ENCODE data around the gene ABCA2.
"Not testable (repeated sequence)": the region's sequence is repeated elsewhere in the genome, so short reads cannot be mapped to it uniquely, and the experiment has no call there.

The ABCA2 gene

DNA sequence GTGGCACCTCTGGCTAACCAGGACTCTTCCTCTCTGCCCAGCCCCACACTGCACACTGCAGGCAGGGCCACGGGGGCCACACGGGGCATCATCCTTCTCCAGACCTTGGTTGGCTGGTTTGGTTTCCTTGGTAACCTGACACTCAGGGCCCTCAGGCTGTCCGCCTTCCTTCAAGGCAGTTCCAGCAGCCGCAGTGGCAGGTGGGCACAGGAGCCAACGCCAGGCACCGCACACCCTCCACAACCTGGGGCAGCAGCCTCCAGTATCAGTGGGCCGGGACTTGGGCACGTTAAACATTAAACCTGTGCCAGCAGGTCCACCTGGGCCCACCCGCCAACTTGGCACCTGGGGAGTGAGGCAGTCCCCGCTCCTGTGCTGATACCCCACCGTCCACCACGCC is 16.0 kb upstream of the ABCA2 start:
- peak; percentile 41 for DNase-seq

DNA sequence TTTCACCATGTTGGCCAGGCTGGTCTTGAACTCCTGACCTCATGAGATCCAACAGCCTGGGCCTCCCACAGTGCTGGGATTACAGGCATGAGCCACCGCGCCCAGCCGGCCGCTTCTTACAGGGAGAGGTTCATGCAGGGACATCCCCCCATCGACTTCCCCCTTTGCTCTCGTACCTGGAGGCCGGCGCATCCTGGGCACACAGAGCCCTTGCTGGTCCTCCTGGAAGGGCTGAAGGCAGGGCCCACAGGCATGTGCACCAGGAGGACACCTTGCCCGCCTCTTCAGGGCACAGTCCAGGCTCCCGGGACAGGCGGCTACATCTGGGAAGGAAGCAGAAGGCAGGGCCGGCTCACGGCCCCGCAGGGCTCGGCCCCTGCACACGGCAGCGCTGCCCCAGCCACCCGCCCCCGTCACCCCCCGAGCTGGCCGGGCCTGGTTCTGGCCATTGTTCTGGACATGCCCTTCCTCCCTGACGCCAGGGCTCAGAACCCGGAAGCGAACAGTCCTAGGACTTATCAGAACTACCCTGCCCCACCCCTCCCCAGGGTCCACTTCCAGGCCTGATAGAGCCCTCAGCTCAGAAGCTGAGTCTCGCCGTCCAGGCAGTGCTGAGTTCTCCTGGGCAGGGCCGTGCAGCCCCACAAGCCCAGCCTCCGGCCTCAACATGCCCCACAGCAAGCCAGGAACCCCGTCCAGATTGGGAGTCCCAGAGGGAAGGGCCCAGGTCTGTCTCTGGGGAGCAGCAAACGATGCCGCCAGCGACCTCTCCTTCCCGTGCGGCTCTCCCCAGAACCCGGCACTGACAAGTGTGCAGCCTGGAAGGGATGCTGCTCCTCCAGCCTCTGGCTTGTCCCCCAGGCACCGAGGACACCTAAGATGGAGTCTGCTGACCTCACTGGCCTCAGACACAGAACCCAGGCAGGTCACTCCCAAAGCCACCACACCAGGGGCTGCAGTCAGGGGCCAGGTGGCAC is 15.0 kb upstream of the ABCA2 start:
- DNase-seq: no peak

DNA sequence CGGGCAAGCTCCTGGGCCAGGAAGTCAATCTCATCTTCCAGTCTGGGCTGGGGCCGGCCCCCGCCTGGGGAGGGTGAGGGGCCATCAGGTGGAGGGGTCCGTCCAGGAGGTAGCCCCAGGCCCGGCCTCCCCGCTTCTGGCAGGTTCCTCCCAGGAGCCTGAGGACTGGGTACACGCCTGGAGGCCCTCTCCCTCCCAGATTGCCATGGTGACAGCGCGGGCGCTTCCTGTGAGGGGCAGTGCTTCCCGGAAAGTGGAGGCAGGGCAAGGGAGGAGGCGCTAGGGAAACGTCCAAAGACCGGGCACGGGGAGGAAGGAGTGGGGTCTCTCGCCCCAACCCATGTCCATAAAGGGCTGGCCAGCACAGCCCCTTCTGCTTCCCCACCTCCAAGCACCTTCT is 13.1 kb upstream of the ABCA2 start:
- no peak for DNase-seq

DNA sequence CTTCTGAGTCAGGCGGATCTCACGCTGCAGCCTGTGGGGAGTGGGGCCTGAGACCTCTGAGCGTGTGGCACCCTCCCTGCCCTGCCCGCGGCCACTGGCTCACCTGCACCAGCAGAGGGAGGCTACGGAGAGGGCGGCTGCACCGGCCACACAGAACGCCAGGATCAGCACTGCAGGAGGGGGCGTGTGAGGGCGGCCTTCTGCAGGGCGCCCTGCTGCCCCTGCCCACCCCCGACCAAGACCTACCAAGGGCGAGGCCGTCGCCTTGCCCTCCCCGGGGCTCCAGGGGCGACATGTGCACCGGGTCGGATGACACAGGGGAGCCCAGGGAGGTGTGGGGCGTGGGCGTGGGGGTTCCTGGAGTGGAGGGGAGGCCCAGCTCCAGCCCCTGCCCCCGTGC is 12.5 kb upstream of the ABCA2 start:
- no peak for DNase-seq

DNA sequence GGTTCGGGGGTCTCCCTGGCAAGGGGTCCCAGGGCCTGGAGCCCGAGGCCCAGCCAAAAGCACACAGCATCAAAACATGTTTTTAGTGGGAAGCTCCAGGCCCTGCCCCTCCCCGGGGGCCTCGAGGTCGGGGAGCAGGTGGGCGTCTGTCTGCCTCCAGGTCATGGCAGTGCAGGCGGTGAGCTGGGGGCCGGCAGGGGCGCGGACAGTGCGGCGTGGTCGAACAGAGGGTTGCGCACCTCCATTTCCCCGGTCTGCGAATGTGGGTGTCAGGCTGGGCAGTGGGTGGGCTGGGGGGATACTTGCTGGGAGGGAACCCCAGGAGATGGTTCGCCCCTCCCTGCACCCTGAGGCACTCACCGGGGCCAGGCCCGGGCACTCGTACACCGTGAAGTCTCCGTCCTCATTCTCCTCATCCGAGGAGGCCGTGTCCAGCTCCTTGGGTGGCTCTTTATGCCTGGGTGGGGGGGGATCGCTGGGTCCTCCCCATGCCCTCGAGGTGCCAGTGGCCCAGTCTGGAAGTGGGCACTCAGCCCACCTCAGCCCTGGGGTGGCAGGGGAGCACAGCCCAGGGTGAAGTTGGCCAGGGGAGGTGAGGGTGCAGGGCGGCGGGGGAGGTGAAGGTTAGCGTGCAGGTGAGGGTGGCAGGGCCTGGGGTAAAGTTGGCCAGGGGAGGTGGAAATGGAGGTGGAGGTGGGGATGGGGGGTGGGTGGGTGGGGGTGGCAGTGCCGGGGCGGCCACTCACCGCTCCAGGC is 11.8 kb upstream of the ABCA2 start:
- DNase-seq: no peak

DNA sequence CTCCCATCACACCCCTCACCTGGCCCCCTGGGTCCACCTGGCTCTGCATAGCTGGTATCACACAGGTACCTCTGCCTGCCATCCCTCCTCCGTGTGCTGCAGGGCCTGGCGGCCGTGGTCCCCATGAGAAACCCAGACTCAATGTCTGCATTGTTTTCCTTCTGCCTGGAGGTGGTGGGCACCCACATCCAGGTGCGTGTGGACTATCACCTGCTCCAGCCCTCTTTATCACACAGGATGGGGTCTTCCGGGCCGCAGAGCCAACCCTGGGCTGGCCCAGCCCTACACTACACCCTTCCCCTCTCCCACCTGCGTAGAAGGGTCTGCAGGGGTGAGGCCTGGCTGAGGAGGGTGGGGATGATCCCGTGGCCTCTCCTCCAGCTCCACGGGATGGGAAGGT is 10.9 kb upstream of the ABCA2 start:
- no peak for DNase-seq

DNA sequence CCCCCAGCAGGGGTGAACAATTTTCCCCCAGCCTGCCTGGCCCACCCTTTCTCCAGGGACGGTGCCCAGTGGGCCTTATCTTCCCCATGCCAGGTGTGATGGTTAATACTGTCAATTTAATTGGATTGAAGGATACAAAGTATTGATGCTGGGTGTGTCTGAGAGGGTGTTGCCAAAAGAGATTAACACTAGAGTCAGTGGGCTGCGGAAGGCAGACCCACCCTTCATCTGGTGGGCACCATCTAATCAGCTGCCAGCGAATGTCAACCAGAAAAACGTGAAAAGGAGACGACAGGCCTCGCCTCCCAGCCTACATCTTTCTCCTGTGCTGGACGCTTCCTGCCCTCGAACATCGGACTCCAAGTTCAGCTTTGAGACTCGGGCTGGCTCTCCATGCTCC is 9.4 kb upstream of the ABCA2 start:
- no peak for DNase-seq

DNA sequence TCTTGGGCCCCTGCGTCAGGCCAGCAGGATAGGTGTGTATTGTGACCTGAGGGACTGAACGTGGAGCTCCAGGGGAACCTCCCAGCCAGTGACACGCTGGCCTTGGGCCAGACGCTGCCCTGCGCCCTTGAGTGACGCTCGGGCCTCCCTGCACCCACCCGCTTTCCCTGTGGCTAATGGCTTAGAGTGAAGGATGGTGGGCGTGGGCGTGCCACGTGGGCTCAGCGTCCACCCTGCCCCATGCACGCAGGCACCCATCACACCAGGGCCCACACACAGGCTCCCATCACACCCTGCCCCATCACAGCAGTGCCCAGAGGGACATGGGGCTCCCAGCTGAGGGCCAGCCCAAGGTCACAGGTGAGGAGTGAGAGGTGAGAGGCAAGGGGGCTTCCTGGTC is 9.0 kb upstream of the ABCA2 start:
- no peak for DNase-seq

DNA sequence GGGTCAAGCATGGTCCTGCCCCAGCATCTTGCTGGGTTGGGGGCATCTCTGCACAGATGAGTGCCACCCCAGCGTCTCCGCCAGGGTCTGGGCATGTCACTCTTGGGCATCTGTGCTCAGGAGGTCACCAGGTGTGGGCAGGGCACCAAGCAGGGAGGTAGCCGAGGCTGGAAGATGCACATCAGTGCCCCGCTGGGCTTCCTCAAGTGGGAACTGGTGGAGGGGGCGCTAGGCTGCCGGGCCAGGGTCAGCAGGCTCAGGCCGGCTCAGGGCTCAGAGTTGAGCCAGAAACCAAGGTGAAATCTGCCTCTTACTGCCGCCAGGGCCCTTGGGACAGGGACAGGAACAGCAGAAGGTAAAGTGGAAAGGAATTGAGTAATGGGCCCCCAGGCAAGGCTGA is 7.9 kb upstream of the ABCA2 start:
- no peak for DNase-seq

DNA sequence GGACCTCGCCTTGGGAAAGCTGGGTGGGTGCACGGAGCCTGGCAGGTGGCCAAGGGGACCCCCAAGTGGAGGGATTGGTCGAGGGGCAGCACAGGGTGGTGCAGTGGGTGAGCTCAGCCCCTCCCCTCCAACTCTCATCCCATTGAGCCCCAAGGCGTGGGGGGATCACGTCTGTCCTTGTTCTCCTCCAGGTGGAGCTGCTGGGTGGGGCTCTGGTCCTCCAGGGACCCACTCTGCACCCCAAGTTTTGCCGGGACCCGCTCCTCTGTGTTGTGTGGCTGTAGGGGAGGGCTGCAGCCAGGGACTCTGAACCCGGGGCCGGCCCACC is 7.4 kb upstream of the ABCA2 start:
- no peak for DNase-seq

DNA sequence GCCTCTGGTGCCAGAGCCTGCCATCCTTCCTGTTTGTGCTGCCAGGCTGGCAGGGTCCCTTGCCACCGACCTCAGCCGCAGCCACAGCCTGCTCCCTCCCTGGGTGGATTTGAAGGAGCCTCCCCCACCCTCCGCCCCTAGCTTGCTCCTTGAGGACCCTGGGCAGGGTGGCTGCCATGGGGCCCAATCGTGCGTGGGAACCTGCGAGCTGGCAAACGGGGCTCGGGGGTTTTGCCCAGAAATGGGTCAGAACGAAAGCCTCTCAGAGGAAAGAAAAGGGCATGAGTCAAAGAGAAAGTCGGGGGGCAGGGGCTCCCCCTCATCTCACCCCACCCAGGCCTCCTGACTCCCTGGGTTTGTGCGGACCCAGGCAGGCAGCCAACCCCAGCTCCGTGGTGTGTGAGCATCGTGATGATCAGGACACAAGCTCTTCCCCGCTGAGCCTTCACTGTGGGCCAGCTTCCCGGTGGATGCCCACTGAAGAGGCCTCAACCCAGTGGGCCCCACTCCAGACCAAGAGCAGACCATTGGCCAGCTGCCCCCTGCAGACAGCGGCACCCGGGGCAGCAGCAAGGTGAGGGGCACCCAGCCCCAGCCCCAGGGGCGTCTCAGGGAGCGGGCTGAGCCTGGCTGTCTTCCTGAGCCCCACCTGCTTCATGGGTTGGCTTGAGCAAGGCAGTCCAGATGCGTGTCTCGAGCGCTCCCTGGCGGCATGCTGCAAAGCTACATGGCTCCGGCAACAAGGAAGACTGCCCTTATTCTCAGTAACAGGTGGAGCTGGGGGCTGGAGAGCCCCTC is 6.9 kb upstream of the ABCA2 start:
- DNase-seq: peak; percentile 70

DNA sequence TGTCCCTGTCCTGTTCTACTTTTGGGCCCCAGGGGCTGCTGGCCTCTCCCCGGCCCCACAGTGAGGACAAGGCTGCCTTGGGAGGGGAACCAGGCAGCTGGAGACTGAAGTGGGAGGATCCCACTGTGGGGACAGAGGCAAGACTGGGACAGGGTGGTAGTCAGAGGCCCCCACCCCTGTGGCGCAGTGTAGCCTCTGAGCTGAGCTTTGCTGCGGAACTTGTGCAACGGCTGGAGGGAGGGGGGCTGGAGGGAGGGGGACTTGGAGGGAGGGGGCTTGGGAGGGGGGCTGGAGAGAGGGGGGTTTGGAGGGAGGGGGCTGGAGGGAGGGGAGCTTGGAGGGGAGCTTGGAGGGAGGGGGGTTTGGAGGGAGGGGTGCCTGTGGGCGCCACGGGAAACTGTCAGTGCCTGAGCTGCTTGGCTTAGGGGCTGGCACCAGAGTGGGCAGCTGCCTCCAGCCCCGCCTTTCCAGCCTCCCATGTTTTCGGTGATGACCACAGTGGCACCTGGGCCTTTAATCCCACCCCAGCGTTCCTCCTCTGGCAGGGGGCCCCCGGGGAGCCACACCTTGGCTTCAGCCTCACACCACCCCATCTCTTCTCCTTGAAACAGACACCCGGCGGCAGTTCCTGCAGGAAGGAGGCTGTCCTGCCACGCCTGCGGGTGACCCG is 6.1 kb upstream of the ABCA2 start:
- no peak for DNase-seq

DNA sequence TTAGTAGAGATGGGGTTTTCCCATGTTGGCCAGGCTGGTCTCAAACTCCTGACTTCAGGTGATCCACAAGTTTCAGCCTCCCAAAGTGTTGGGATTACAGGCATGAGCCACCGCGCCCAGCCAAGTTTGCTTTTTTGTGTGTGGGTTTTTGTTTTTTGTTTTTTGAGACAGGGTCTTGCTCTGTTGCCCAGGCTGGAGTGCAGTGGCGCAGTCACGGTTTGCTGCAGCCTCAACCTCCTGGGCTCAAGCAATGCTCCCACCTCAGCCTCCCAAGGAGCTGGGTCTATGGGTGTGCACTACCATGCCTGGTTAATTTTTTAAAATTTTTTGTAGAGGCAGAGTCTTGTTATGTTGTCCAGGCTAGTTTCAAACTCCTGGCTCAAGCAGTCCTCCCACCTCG is 5.4 kb upstream of the ABCA2 start:
- DNase-seq: not testable (repeated sequence)

DNA sequence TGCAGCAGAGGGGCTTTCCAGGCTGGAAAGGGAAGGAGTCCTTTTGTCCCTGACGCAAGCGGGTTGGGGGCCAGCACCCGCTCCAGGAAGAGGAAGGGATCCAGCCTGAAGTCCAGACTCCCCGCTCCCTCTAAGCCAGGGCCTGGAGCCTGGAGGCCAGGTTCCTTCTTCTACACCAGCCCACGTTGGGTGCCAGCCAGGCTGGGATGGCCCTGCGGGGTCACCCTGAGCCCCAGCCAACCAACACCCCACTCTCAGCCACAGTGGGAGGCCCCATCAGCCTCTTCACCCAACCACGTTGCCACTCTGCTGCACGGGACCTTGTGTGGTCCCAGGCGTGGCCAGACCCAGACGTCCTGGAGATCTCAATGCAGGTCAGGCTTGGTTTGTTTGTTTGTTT is 4.8 kb upstream of the ABCA2 start:
- DNase-seq: no peak

DNA sequence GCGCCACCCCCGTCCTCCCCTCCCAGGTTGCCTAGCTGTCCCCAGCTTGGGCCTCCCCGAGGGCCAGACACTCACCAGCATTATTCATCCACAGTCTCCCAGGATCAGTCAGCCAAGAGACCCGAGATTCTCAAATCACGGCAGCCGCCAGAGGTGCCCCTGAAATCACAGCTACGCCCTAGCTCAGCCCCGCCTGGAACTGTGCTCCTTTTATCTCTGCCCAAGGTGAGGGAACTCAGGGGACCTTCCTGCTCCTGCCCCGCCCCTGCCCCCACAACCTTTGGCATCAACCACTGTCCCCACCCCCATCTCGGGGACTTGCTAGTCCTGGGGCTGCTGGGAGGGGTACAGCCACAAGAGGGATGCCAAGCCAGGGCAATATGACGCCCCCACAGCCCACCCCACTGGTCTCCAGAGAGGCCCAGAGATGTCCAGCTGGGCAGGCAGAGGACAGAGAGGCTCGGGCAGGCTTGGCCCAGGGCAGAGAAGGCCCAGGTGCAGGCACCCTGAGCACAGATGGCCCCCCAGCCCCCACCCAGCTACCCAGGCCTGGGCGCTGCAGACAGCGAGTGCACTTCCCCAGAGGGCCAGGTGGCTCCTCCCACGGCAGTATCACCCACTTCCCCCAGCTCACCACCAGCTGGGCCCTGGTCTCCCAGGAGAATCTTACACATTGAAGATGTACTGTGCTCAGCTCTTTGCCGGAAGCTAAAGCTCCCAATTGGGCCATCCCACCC is 4.0 kb upstream of the ABCA2 start, which contains the start of gene FUT7:
Gene FUT7 (minus strand): TSS at position 185 of the 737 bp plus-strand sequence. CDS start 97 bp downstream, at position 88.
- DNase-seq: no peak

DNA sequence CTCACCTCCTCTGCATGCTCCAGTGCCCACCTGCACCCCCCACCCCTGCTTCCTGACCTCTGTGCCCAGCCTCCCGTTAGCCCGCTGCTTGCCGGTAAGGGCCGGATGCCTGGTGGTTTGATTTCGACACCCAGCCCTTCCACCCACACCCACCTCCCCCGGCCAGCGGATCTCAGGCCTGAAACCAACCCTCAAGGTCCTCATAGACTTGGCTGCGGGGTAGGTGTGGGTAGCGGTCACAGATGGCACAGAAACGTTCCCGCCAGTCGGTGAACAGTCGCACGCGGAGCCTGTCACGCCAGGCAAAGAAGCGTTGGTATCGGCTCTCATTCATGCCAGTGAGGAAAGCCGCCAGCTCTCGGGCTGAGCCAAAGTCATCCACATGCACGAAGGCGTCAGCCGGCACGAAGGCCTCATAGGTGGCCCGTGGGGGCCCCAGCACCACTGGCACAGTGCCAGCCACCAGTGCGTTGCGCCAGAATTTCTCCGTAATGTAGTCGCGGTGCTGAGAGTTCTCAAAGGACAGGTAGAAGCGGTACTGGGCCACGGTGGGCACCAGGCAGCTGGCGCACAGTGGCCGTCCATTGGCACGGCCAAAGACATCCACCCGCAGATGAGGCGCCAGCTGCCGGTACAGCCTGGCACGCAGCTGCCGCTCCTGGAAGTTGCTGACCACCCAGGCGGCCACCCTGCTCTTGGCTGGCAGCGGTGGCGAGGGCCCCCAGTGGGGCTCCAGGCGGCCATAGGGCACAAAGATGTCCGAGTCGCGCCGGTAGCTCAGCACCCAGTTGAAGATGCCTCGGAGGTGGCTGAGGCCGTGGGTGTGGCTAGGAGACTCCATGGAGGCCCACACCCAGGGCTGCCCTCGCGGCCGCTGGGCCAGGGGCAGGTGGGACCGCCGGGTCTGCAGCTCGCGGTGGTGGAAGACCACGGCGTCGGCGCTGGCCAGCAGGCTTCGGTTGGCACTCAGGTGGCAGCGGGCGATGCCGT is 2.8 kb upstream of the ABCA2 start:
- DNase-seq: no peak

DNA sequence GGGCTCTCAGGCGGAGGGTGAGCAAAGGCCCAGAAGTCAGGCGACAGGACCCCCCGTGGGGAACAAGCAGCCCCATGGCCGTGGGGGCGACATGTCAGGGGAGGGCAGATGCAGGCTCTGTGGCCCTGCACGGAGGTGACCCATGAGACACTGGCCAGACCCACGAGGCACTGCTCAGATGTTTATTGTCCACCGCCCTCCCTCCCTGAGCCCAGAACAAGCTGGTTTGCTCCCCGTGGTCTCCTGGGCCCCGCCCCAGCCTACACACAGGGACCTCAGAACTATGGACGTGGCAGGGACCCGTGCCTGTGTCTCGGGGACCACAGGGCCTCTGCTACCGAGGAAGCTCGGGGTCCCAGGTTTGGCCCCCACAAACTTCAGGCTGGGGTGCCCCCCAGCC is 2.0 kb upstream of the ABCA2 start:
- no peak for DNase-seq

DNA sequence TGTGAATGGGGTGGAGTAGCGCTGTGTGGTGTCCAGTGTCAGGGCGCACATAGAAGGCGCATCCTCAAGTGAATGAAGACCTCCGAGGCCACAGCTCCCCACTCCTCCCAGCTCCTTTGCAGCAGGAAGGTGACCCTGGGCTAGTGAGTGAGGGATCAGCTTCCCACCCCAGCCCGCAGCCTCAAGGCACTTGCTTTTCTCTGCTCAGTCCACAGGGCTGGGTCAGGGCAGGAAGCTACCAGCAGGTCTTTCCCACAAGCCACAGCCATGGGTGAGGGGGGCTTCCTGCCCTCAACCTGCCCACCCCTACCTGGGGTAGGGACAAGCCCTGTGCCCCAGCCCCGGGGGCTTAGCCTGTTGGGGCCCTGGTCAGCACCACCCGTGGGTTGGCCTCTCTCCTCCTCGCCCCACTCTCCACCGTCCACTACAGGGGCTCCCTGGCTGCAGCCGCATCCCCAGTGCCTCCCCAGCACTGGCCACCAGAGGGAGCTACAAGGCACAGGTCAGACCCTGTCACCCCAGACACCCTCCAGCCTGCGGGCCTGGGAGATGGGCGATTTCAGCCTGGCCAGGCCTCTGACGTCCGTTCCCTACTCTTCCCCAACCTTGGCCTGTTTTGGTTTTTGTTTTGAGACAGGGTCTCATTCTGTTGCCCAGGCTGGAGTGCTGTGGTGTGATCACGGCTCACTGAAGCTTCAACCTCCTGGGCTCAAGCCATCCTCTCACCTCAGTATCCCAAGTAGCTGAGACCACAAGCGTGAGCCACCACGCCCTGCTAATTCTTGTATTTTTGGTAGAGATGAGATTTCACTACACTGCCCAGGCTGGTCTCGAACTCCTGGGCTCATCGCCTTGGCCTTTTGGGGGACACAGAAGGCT is 1.3 kb upstream of the ABCA2 start:
- peak; percentile 19 for DNase-seq

DNA sequence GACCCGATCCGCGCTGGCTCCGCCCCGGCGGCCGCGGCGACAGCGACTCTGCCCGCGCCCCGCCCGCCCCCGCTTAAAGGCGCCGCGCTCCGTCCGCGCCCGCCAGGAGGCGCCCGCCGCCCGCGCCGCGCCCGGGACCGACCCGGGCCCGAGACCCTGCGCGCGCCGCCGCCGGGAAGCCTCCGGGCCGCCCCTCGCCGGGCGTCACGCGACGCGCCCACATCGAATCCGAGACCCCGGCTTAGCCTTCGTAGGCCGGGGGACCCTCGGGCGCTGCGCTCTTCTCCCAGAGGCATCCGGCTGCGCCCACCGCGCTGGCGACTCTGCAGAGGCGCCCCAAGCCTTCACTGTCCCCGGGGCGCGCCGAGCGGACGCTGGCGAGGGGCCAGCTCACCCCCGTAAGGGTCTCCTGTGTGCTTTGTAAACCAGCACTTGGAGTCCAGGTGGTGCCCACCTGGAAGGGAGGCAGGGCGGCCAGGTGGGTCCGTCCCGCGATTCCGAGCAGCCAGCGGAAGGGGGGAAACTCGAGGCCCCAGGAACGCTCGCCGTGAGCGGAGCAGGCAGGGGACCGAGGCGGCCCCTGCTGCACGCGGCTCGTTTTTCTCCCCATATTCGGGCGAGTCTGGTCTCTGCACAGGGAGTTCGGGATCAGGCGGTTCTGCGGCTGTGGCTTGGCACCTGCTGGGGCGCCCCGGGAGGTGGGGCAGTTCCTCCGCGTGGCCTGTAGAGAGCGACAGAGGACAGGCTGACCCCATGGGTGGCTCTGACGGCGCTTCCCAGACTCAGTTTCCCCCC is 423 bp upstream of the ABCA2 start:
- DNase-seq: peak; percentile 16

Data from DMS79 (cell line).